Upper lobe of left lung (tissue), 6 donors: ENCODE results near the gene IQCH. TPM values are rescaled to one million over a fixed set of nuclear protein-coding genes. Genes with fewer than 3 reads are reported as not detected.

Experiments used
- ATAC-seq, 2 donors: fragments of 200-7000 bp; cut with Tn5 transposase; one replicate each; pipeline ENCODE4 v1.9.1; 2022; ENCODE audit warnings: mild to moderate bottlenecking in 2 of 2, moderate library complexity in 2 of 2; ENCODE audit not compliant: low FRiP score in 2 of 2
- DNase-seq, 2 donors: peaks; one replicate each; pipeline ENCODE4 v3.0.0-alpha.2; 2019 to 2020
- H3K27ac ChIP-seq, 4 donors: fragments of 200-600 bp; sonication (generic); one replicate each; pipeline ENCODE4 v1.5.1; 2016 to 2019
- H3K27me3 ChIP-seq, 4 donors: fragments of 200-600 bp; sonication (generic); one replicate each; pipeline ENCODE4 v1.5.1; 2017 to 2019
- H3K36me3 ChIP-seq, 4 donors: fragments of 200-600 bp; sonication (generic); one replicate each; pipeline ENCODE4 v1.5.1; 2016 to 2019
- H3K4me1 ChIP-seq, 4 donors: fragments of 200-600 bp; sonication (generic); one replicate each; pipeline ENCODE4 v1.5.1; 2018 to 2019
- H3K4me3 ChIP-seq, 4 donors: fragments of 200-600 bp; sonication (generic); one replicate each; pipeline ENCODE4 v1.5.1; 2017 to 2019; ENCODE audit warnings: mild to moderate bottlenecking in 2 of 4, moderate library complexity in 1 of 4
- H3K9me3 ChIP-seq, 4 donors: fragments of 200-600 bp; sonication (generic); one replicate each; pipeline ENCODE4 v1.5.1; 2018 to 2019
- EP300 ChIP-seq, 4 donors: sonication (generic); formaldehyde crosslinking; IDR thresholded peaks; one replicate each; pipeline ENCODE4 v1.5.1; 2017; ENCODE audit warnings: antibody characterized with exemption in 4 of 4, control low read depth in 2 of 4
- POLR2A ChIP-seq, 4 donors: fragments of 450-650 bp; IDR thresholded peaks; one replicate each; pipeline ENCODE4 v1.5.1; 2016 to 2017; ENCODE audit warnings: antibody characterized with exemption in 4 of 4, mild to moderate bottlenecking in 2 of 4
- POLR2AphosphoS5 ChIP-seq, 2 donors: sonication (generic); formaldehyde crosslinking; IDR thresholded peaks; one replicate each; pipeline ENCODE4 v1.5.1; 2017; ENCODE audit warnings: antibody characterized with exemption in 2 of 2
- WGBS, 2 donors: methylation state at CpG; one replicate each; pipeline ENCODE4 v1.1.5; 2017 to 2018; 5-methylcytosine and 5-hydroxymethylcytosine counted together
- total RNA-seq, 6 donors: library from RNA; depleted of rRNA in 4 of 6; stranded (reverse); fragments of >200 nt in 4 of 6; gene quantifications; one replicate each; pipeline versions ENCODE4 v1.1.0 to v1.2.1, GENCODE V29; 2016 to 2021
- TF ChIP-seq, protein P1 (sequence below), 6 experiments: fragments of 450-650 bp in 4 of 6; fragments of 200-600 bp in 2 of 6; sonication (generic) in 2 of 6; IDR thresholded peaks; one replicate each; pipeline ENCODE4 v1.5.1; 2016 to 2019; ENCODE audit warnings: antibody characterized with exemption in 6 of 6
- donor health status: DM: no; HTN: no; CAD: no; lungs with moderate emphysema.
- donor health status: DM: no; HTN: yes; CAD: no; lungs with severe emphysema.

IQCH gene
- total RNA-seq, 6 donors from 2014 or later = 1.0 to 18.0 (median 2.7) TPM

- no peaks in the 10 kb centered on the region for H3K9me3 ChIP-seq
- DNase-seq (no peak), ATAC-seq (peak in 1 of 2 donors; percentile 34)
- WGBS, 2 donors = 77 to 93% methylated on average over 5 of the region's 5 CpGs
- H3K27me3 ChIP-seq = no peaks in the 10 kb centered on the region
- TF ChIP-seq, protein P1, sequence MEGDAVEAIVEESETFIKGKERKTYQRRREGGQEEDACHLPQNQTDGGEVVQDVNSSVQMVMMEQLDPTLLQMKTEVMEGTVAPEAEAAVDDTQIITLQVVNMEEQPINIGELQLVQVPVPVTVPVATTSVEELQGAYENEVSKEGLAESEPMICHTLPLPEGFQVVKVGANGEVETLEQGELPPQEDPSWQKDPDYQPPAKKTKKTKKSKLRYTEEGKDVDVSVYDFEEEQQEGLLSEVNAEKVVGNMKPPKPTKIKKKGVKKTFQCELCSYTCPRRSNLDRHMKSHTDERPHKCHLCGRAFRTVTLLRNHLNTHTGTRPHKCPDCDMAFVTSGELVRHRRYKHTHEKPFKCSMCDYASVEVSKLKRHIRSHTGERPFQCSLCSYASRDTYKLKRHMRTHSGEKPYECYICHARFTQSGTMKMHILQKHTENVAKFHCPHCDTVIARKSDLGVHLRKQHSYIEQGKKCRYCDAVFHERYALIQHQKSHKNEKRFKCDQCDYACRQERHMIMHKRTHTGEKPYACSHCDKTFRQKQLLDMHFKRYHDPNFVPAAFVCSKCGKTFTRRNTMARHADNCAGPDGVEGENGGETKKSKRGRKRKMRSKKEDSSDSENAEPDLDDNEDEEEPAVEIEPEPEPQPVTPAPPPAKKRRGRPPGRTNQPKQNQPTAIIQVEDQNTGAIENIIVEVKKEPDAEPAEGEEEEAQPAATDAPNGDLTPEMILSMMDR (IDR thresholded peaks at IDR 0.05) = no peak
- TF ChIP-seq POLR2A (IDR thresholded peaks at IDR 0.05) = no peak
- no peak for TF ChIP-seq EP300 (IDR thresholded peaks at IDR 0.05)
- TF ChIP-seq POLR2AphosphoS5 (IDR thresholded peaks at IDR 0.05) = no peak
- H3K36me3 ChIP-seq = no peaks in the 10 kb centered on the region
- H3K4me1 ChIP-seq = peaks cover 0 to 7% (median 1%) of the 10 kb centered on the region in 4 donors
- H3K4me3 ChIP-seq = no peak overlapping the region
- no peak overlapping the region for H3K27ac ChIP-seq
Measured at GRCh38 chr15:67458331-67459029, 203.9 kb downstream of the IQCH start.

- Histone ChIP-seq H3K27ac (no peak overlapping the region), H3K4me3 (no peak overlapping the region), H3K36me3 (no peaks in the 10 kb centered on the region), H3K27me3 (no peaks in the 10 kb centered on the region), H3K4me1 (peaks cover 0 to 7% (median 1%) of the 10 kb centered on the region in 4 donors), H3K9me3 (no peaks in the 10 kb centered on the region)
- WGBS, 2 donors = 74 to 83% methylated on average over 2 of the region's 2 CpGs
- TF ChIP-seq EP300 (IDR thresholded peaks at IDR 0.05) = no peak
- ATAC-seq (no peak), DNase-seq (no peak)
Measured at GRCh38 chr15:67460521-67460920, 205.9 kb downstream of the IQCH start.

- Histone ChIP-seq H3K9me3 (no peaks in the 10 kb centered on the region), H3K36me3 (no peaks in the 10 kb centered on the region), H3K4me3 (no peak overlapping the region), H3K4me1 (peaks cover 0 to 5% (median under 1%) of the 10 kb centered on the region in 4 donors), H3K27ac (no peak overlapping the region), H3K27me3 (no peaks in the 10 kb centered on the region)
- no peak for DNase-seq
- no peak for ATAC-seq
- WGBS, 2 donors = 93 to 95% methylated on average over 6 of the region's 6 CpGs
- TF ChIP-seq, protein P1 (IDR thresholded peaks at IDR 0.05) = no peak
- no peak for TF ChIP-seq POLR2AphosphoS5 (IDR thresholded peaks at IDR 0.05)
Measured at GRCh38 chr15:67461735-67462134, 207.1 kb downstream of the IQCH start.

- TF ChIP-seq POLR2AphosphoS5 (IDR thresholded peaks at IDR 0.05) (no peak), POLR2A (IDR thresholded peaks at IDR 0.05) (no peak), EP300 (IDR thresholded peaks at IDR 0.05) (no peak)
- TF ChIP-seq, protein P1 (IDR thresholded peaks at IDR 0.05) = no peak
- H3K27ac ChIP-seq = no peak overlapping the region
- DNase-seq (no peak), ATAC-seq (no peak)
- 85 to 87% methylated on average over 3 of the region's 3 CpGs for WGBS, 2 donors
- H3K27me3 ChIP-seq = no peaks in the 10 kb centered on the region
- no peak overlapping the region for H3K4me3 ChIP-seq
- H3K9me3 ChIP-seq = no peaks in the 10 kb centered on the region
- H3K36me3 ChIP-seq = no peaks in the 10 kb centered on the region
- no peaks in the 10 kb centered on the region for H3K4me1 ChIP-seq
Measured at GRCh38 chr15:67462875-67463274, 208.3 kb downstream of the IQCH start.

- TF ChIP-seq EP300 (IDR thresholded peaks at IDR 0.05) = no peak
- TF ChIP-seq, protein P1 (IDR thresholded peaks at IDR 0.05) = no peak
- ATAC-seq (no peak), DNase-seq (no peak)
- H3K36me3 ChIP-seq = no peaks in the 10 kb centered on the region
- H3K4me3 ChIP-seq = no peak overlapping the region
- H3K27ac ChIP-seq = no peak overlapping the region
- H3K4me1 ChIP-seq = no peaks in the 10 kb centered on the region
- H3K27me3 ChIP-seq = no peaks in the 10 kb centered on the region
- no peaks in the 10 kb centered on the region for H3K9me3 ChIP-seq
Measured at GRCh38 chr15:67463488-67463887, 208.9 kb downstream of the IQCH start.
